K562 (cell line): ENCODE data around the gene ADD1. TPM values are rescaled to one million over a fixed set of nuclear protein-coding genes. Genes with fewer than 3 reads are reported as not detected.

Experiments
- DEAF1 ChIP-seq: fragments of 450-650 bp; formaldehyde crosslinking; IDR thresholded peaks from 2 replicates; pipeline ENCODE4 v1.4.0; 2020; ENCODE audit warnings: mild to moderate bottlenecking, moderate library complexity
- DNMT1 ChIP-seq: fragments of 450-650 bp; IDR thresholded peaks from 2 replicates; pipeline ENCODE4 v1.6.1; 2016; ENCODE audit warnings: antibody characterized with exemption, mild to moderate bottlenecking
- EP300 ChIP-seq: IDR thresholded peaks from 2 replicates; pipeline ENCODE4 v1.6.1; 2012; ENCODE audit warnings: low read length, improper control_type of control experiment
- FOXP1 ChIP-seq: sonication (generic); formaldehyde crosslinking; IDR thresholded peaks from 2 replicates; pipeline ENCODE4 v1.8.0; 2022; ENCODE audit warnings: mild to moderate bottlenecking, missing genetic modification reagents
- GTF2F1 ChIP-seq: IDR thresholded peaks from 2 replicates; pipeline ENCODE4 v1.6.1; 2011; ENCODE audit warnings: low read depth, low read length, improper control_type of control experiment
- HMGN3 ChIP-seq: IDR thresholded peaks from 2 replicates; pipeline ENCODE4 v1.6.1; 2011; ENCODE audit warnings: borderline replicate concordance, low read depth, mild to moderate bottlenecking, mixed read lengths, low read length; ENCODE audit not compliant: insufficient read length; ENCODE audit errors: extremely low read depth
- PURB ChIP-seq: sonication (generic); formaldehyde crosslinking; IDR thresholded peaks from 2 replicates; pipeline ENCODE4 v1.9.0; 2021; ENCODE audit warnings: low read depth, mild to moderate bottlenecking, missing genetic modification reagents
- SIN3A ChIP-seq, 2 experiments: fragments of 150-350 bp in 1 of 2; IDR thresholded peaks; 2 replicates each; pipeline ENCODE4 v1.6.1; 2011 to 2016; ENCODE audit warnings: borderline replicate concordance in 2 of 2, low read depth in 2 of 2, low read length in 2 of 2, mild to moderate bottlenecking in 2 of 2, moderate library complexity in 2 of 2; ENCODE audit not compliant: control insufficient read depth in 1 of 2
- SUPT5H ChIP-seq: fragments of 450-650 bp; IDR thresholded peaks from 2 replicates; pipeline ENCODE4 v1.6.1; 2016
- TAF1 ChIP-seq: IDR thresholded peaks from 2 replicates; pipeline ENCODE4 v1.6.1; 2011; ENCODE audit warnings: mild to moderate bottlenecking, low read length, moderate library complexity; ENCODE audit not compliant: insufficient read depth, control insufficient read depth, severe bottlenecking; ENCODE audit errors: extremely low read depth
- TAF15 ChIP-seq: fragments of 200-400 bp; formaldehyde crosslinking; IDR thresholded peaks from 2 replicates; pipeline ENCODE4 v1.6.1; 2017; ENCODE audit warnings: mild to moderate bottlenecking, low read depth, low read length, moderate library complexity
- TEAD4 ChIP-seq, 2 experiments: sonication (generic) in 1 of 2; formaldehyde crosslinking in 1 of 2; IDR thresholded peaks; 2 replicates each; pipeline versions ENCODE4 v1.6.1 to v1.8.0; 2012 to 2022; ENCODE audit warnings: borderline replicate concordance in 1 of 2, inconsistent platforms in 1 of 2, low read length in 1 of 2, mild to moderate bottlenecking in 1 of 2, missing genetic modification reagents in 1 of 2
- UBTF ChIP-seq, 2 experiments: IDR thresholded peaks; 2 replicates each; pipeline ENCODE4 v1.6.1; 2012; ENCODE audit warnings: improper control_type of control experiment in 2 of 2, low read depth in 2 of 2, low read length in 2 of 2, borderline replicate concordance in 1 of 2
- YY1 ChIP-seq, 3 experiments: IDR thresholded peaks; 2 replicates each; pipeline ENCODE4 v1.6.1; 2011; ENCODE audit warnings: low read length in 2 of 3, mild to moderate bottlenecking in 2 of 3, moderate library complexity in 2 of 3, borderline replicate concordance in 1 of 3, control low read depth in 1 of 3, low read depth in 1 of 3; ENCODE audit not compliant: insufficient read depth in 3 of 3, insufficient replicate concordance in 2 of 3, control insufficient read depth in 1 of 3, insufficient read length in 1 of 3; ENCODE audit errors: extremely low read depth in 1 of 3
- ZBTB33 ChIP-seq: sonication (generic); formaldehyde crosslinking; IDR thresholded peaks from 2 replicates; pipeline ENCODE4 v1.8.1; 2023; ENCODE audit warnings: mild to moderate bottlenecking, missing genetic modification reagents
- ZBTB7A ChIP-seq: IDR thresholded peaks from 2 replicates; pipeline ENCODE4 v1.6.1; 2011; ENCODE audit warnings: low read depth, mild to moderate bottlenecking, low read length, moderate library complexity, borderline replicate concordance; ENCODE audit not compliant: control insufficient read depth
- ZC3H4 ChIP-seq: sonication (generic); formaldehyde crosslinking; IDR thresholded peaks from 2 replicates; pipeline ENCODE4 v1.9.0; 2021; ENCODE audit warnings: missing genetic modification reagents, borderline replicate concordance
- ZEB2 ChIP-seq: fragments of 450-650 bp; IDR thresholded peaks from 2 replicates; pipeline ENCODE4 v1.6.1; 2016
- ZNF197 ChIP-seq: fragments of 200-800 bp; sonication (Bioruptor generic); IDR thresholded peaks from 2 replicates; pipeline ENCODE4 v1.6.1; 2016; ENCODE audit warnings: low read depth, missing genetic modification characterization, missing compliant biosample characterization
- ZNF384 ChIP-seq: IDR thresholded peaks from 2 replicates; pipeline ENCODE4 v1.6.1; 2012; ENCODE audit warnings: low read depth, low read length, improper control_type of control experiment
- polyA plus RNA-seq, 8 experiments: library from polyadenylated mRNA; depleted of rRNA in 4 of 8; stranded (reverse) in 5 of 8; unstranded in 3 of 8; fragments of >200 nt; fragmentation: Nextera tagmentation in 2 of 8; fragmentation: Illumina TruSeq in 1 of 8; extraction: Ambion mirVana in 2 of 8; extraction: Trizol in 1 of 8; gene quantifications; 2 replicates each; pipeline versions ENCODE4 v1.2.1 to v1.2.3, GENCODE V29; 2011 to 2014; ENCODE audit warnings: inconsistent platforms in 1 of 8, missing spikeins in 1 of 8
- total RNA-seq, 7 experiments: library from RNA; depleted of rRNA in 6 of 7; stranded (reverse); fragments of >200 nt in 6 of 7; fragmentation: Illumina TruSeq in 2 of 7; extraction: Trizol in 2 of 7; gene quantifications; 2 replicates each; pipeline versions ENCODE4 v1.2.1 to v1.2.3, GENCODE V29; 2011 to 2021; ENCODE audit warnings: low replicate concordance in 1 of 7

ADD1 gene
- total and polyA plus RNA-seq, 9 of the 15 experiments (the other 6 are each of a cell fraction or from before 2014, with no cell fraction given): 17.5 to 153 (median 74.0) TPM

GRCh38 chr4:2843941-2844584, 419 bp downstream of the ADD1 start (continued):
- TF ChIP-seq SIN3A (IDR thresholded peaks at IDR 0.05; ENCODE audit: borderline replicate concordance in 2 of 2, control insufficient read depth in 1 of 2, low read depth in 2 of 2, low read length in 2 of 2): peak; percentile 49 to 68; a peak in 1 of 4 replicates
- TF ChIP-seq ZBTB7A: peak; percentile 82; the same call in 1 of the 2 replicates
- TF ChIP-seq HMGN3: peak; percentile 43
- TF ChIP-seq SUPT5H: no peak
- peak; percentile 60; the same call in 1 of the 2 replicates for TF ChIP-seq ZNF197
- TF ChIP-seq UBTF (IDR thresholded peaks at IDR 0.05; ENCODE audit: borderline replicate concordance in 1 of 2, low read depth in 2 of 2, low read length in 2 of 2): peak in 1 of 2 experiments; percentile 65; a peak in 1 of 4 replicates
- peak in 1 of 3 experiments; percentile 1 for TF ChIP-seq YY1 (IDR thresholded peaks at IDR 0.05; ENCODE audit: borderline replicate concordance in 1 of 3, control insufficient read depth in 1 of 3, extremely low read depth in 1 of 3, insufficient read depth in 3 of 3, insufficient read length in 1 of 3, insufficient replicate concordance in 2 of 3, low read depth in 1 of 3, low read length in 2 of 3)
- no peak for TF ChIP-seq DEAF1 (CRISPR knock-in tag)
- no peak for TF ChIP-seq ZC3H4
- no peak for TF ChIP-seq ZNF384
- TF ChIP-seq GTF2F1: no peak
- 0 out of 2 replicates have a peak, but pooled peaks have one; percentile 15 for TF ChIP-seq ZEB2
- TF ChIP-seq EP300: peak; percentile 49
- TF ChIP-seq DNMT1: no peak
- TF ChIP-seq PURB (CRISPR knock-in tag): no peak
- 0 out of 2 replicates have a peak, but pooled peaks have one; percentile 34 for TF ChIP-seq FOXP1 (CRISPR knock-in tag)
- no peak for TF ChIP-seq TAF1
- TF ChIP-seq TEAD4 (IDR thresholded peaks at IDR 0.05; ENCODE audit: low read length): peak; percentile 26; the same call in 1 of the 2 replicates
- TF ChIP-seq TEAD4 (CRISPR knock-in tag; IDR thresholded peaks at IDR 0.05; ENCODE audit: borderline replicate concordance): no peak
- 0 out of 2 replicates have a peak, but pooled peaks have one; percentile 6 for TF ChIP-seq ZBTB33
- no peak for TF ChIP-seq TAF15
